ENCODE measurements around the gene DBT.
"Not testable (repeated sequence)": the region's sequence is repeated elsewhere in the genome, so short reads cannot be mapped to it uniquely, and the experiment has no call there.

DBT gene

GRCh38 chr1:100234432-100234831, 15.2 kb downstream of the DBT start:
- no peaks in the 10 kb centered on the region for H3K9me3 ChIP-seq (ENCODE audit: control insufficient read depth, insufficient read depth, low read length)
- H3K9ac ChIP-seq (ENCODE audit: low read depth, low read length): no peak overlapping the region
- H3K4me1 ChIP-seq (ENCODE audit: insufficient read depth, low read length): no peaks in the 10 kb centered on the region
- peaks cover 3% of the 10 kb centered on the region; the same call in 1 of the 2 replicates for H3K36me3 ChIP-seq (ENCODE audit: insufficient read depth, low read length)

DNA sequence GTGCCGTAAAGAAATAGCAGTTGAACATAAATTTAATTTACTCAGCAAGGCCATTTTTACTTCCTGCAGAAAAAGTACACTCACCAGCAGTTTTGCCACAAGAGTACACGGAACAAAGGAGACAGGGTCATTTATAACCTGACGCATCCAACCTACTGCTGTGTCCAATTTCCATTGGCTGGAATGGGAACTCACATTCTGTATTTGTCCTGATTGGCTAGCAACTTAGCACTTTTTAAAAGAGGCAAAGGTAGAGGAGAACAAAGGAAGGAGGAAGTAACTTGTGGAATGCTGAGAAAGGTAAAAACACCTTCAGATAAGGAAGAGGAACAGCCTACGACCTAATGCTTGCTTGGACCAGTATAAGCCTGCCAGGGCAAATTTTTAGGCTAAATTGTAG, 16.1 kb downstream of the DBT start:
- not testable (repeated sequence) for H3K36me3 ChIP-seq (ENCODE audit: insufficient read depth, low read length); H3K9ac ChIP-seq (ENCODE audit: low read depth, low read length); H3K9me3 ChIP-seq (ENCODE audit: control insufficient read depth, insufficient read depth, low read length); H3K4me1 ChIP-seq (ENCODE audit: insufficient read depth, low read length)

- Histone ChIP-seq H3K4me1 (ENCODE audit: insufficient read depth, low read length) (no peaks in the 10 kb centered on the region), H3K9ac (ENCODE audit: low read depth, low read length) (no peak overlapping the region), H3K9me3 (ENCODE audit: control insufficient read depth, insufficient read depth, low read length) (no peaks in the 10 kb centered on the region), H3K36me3 (ENCODE audit: insufficient read depth, low read length) (peaks cover 3% of the 10 kb centered on the region; the same call in 1 of the 2 replicates)
Observed at GRCh38 chr1:100232156-100232555, 17.5 kb downstream of the DBT start.

- H3K9ac ChIP-seq (ENCODE audit: low read depth, low read length): no peak overlapping the region
- no peaks in the 10 kb centered on the region for H3K4me1 ChIP-seq (ENCODE audit: insufficient read depth, low read length)
- H3K36me3 ChIP-seq (ENCODE audit: insufficient read depth, low read length): peaks cover 3% of the 10 kb centered on the region; the same call in 1 of the 2 replicates
- no peaks in the 10 kb centered on the region for H3K9me3 ChIP-seq (ENCODE audit: control insufficient read depth, insufficient read depth, low read length)
Observed at GRCh38 chr1:100231721-100232120, 17.9 kb downstream of the DBT start.

DNA sequence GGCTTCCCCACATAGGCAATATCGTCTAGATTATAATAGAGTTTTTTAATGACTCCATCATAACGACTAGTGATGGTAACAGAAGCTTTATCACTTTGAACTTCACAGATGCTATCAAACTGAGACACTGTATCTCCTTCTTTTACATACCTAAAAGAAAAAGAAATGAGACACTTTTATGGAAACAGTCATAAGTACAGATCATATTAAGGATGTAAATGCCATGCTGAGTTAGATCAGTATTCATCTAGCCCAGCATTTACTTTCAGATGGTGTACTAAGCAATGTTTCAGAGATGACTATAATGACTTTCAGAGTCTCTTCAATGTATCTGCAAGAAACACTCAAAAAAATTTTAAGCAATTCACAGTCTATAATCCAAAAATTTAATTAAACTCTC, 18.9 kb downstream of the DBT start:
- Histone ChIP-seq H3K4me1 (ENCODE audit: insufficient read depth, low read length) (no peaks in the 10 kb centered on the region), H3K9ac (ENCODE audit: low read depth, low read length) (no peak overlapping the region), H3K9me3 (ENCODE audit: control insufficient read depth, insufficient read depth, low read length) (no peaks in the 10 kb centered on the region), H3K36me3 (ENCODE audit: insufficient read depth, low read length) (peaks cover 3% of the 10 kb centered on the region; the same call in 1 of the 2 replicates)

- peaks cover 3% of the 10 kb centered on the region; the same call in 1 of the 2 replicates for H3K36me3 ChIP-seq (ENCODE audit: insufficient read depth, low read length)
- no peaks in the 10 kb centered on the region for H3K9me3 ChIP-seq (ENCODE audit: control insufficient read depth, insufficient read depth, low read length)
- no peaks in the 10 kb centered on the region for H3K4me1 ChIP-seq (ENCODE audit: insufficient read depth, low read length)
- no peak overlapping the region; the same call in 1 of the 2 replicates for H3K9ac ChIP-seq (ENCODE audit: low read depth, low read length)
Observed at GRCh38 chr1:100229681-100230443, 19.8 kb downstream of the DBT start.

GRCh38 chr1:100222428-100222827, 27.2 kb downstream of the DBT start:
- no peak overlapping the region for H3K9ac ChIP-seq (ENCODE audit: low read depth, low read length)
- H3K36me3 ChIP-seq (ENCODE audit: insufficient read depth, low read length): no peaks in the 10 kb centered on the region; the same call in 1 of the 2 replicates
- no peaks in the 10 kb centered on the region for H3K4me1 ChIP-seq (ENCODE audit: insufficient read depth, low read length)
- H3K9me3 ChIP-seq (ENCODE audit: control insufficient read depth, insufficient read depth, low read length): no peaks in the 10 kb centered on the region

DNA sequence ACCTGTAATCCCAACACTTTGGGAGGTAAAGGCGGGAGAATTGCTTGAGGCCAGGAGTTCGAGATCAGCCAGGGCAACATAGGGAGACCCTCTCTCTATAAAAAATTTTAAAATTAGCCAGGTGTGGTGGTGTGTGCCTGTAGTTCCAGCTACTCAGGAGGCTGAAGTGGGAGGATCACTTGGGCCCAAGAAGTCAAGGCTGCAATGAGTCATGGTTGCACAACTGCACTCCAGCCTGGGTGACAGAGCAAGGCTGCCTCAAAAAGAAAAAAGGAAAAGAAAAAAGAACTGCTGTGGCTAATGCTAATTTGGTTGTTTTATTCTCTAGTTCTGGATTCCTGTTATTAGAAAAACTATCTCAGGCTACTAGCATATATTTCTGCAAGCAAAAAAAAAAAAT, 29.8 kb downstream of the DBT start:
- no peaks in the 10 kb centered on the region for H3K36me3 ChIP-seq (ENCODE audit: insufficient read depth, low read length)
- H3K9ac ChIP-seq (ENCODE audit: low read depth, low read length): no peak overlapping the region
- H3K9me3 ChIP-seq (ENCODE audit: control insufficient read depth, insufficient read depth, low read length): no peaks in the 10 kb centered on the region
- H3K4me1 ChIP-seq (ENCODE audit: insufficient read depth, low read length): no peaks in the 10 kb centered on the region

GRCh38 chr1:100219457-100219856, 30.2 kb downstream of the DBT start:
- no peaks in the 10 kb centered on the region for H3K36me3 ChIP-seq (ENCODE audit: insufficient read depth, low read length)
- H3K4me1 ChIP-seq (ENCODE audit: insufficient read depth, low read length): no peaks in the 10 kb centered on the region
- H3K9me3 ChIP-seq (ENCODE audit: control insufficient read depth, insufficient read depth, low read length): no peaks in the 10 kb centered on the region
- H3K9ac ChIP-seq (ENCODE audit: low read depth, low read length): no peak overlapping the region

- H3K9me3 ChIP-seq (ENCODE audit: control insufficient read depth, insufficient read depth, low read length): no peaks in the 10 kb centered on the region
- H3K4me1 ChIP-seq (ENCODE audit: insufficient read depth, low read length): no peaks in the 10 kb centered on the region
- no peak overlapping the region for H3K9ac ChIP-seq (ENCODE audit: low read depth, low read length)
- H3K36me3 ChIP-seq (ENCODE audit: insufficient read depth, low read length): no peaks in the 10 kb centered on the region
Observed at GRCh38 chr1:100217834-100218233, 31.8 kb downstream of the DBT start.

- no peaks in the 10 kb centered on the region for H3K4me1 ChIP-seq (ENCODE audit: insufficient read depth, low read length)
- H3K9ac ChIP-seq (ENCODE audit: low read depth, low read length): no peak overlapping the region
- H3K36me3 ChIP-seq (ENCODE audit: insufficient read depth, low read length): no peaks in the 10 kb centered on the region; the same call in 1 of the 2 replicates
- no peaks in the 10 kb centered on the region for H3K9me3 ChIP-seq (ENCODE audit: control insufficient read depth, insufficient read depth, low read length)
Observed at GRCh38 chr1:100215101-100215500, 34.5 kb downstream of the DBT start.

DNA sequence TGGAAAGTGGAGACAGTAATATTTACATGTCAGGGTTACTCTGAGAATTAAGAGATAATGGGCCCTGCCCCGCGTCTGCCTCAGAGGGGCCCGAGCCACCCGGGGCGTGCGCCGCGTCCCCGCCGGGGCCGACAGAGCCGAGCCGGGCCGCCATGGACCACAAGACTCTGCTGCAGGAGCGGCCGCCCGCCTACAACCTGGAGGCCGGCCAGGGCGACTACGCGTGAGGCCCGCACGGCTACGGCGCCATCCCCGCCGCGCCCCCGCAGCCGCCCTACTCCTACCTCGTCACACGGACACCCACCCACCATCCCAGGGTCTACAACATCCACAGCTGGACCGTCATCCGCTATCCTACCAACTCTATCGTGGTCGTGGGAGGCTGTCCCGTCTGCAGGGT, 36.5 kb downstream of the DBT start:
- H3K4me1 ChIP-seq (ENCODE audit: insufficient read depth, low read length): no peaks in the 10 kb centered on the region
- H3K36me3 ChIP-seq (ENCODE audit: insufficient read depth, low read length): no peaks in the 10 kb centered on the region; the same call in 1 of the 2 replicates
- no peaks in the 10 kb centered on the region for H3K9me3 ChIP-seq (ENCODE audit: control insufficient read depth, insufficient read depth, low read length)
- no peak overlapping the region for H3K9ac ChIP-seq (ENCODE audit: low read depth, low read length)

DNA sequence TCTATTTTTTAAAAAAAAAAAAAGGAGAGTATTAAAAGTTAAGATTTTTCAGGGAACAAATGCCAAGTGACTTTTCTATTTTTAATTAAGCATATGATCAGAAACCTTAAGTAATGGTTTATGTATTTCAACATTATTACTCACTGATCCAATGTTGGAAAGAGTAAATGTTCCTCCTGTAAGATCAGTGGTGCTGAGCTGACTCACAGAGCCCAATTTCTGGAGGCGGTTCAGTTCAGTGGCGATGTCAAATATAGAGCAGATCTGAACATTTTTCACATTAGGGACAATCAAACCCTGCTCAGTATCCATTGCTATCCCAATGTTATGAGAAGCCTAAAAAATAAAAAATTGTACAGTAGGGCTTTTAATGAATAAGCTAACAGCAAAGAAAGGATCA, 43.3 kb downstream of the DBT start:
- H3K9ac ChIP-seq (ENCODE audit: low read depth, low read length): no peak overlapping the region
- H3K36me3 ChIP-seq (ENCODE audit: insufficient read depth, low read length): no peaks in the 10 kb centered on the region; the same call in 1 of the 2 replicates
- H3K4me1 ChIP-seq (ENCODE audit: insufficient read depth, low read length): no peaks in the 10 kb centered on the region
- no peaks in the 10 kb centered on the region for H3K9me3 ChIP-seq (ENCODE audit: control insufficient read depth, insufficient read depth, low read length)

- not testable (repeated sequence) for H3K9me3 ChIP-seq (ENCODE audit: control insufficient read depth, insufficient read depth, low read length); H3K4me1 ChIP-seq (ENCODE audit: insufficient read depth, low read length); H3K36me3 ChIP-seq (ENCODE audit: insufficient read depth, low read length); H3K9ac ChIP-seq (ENCODE audit: low read depth, low read length)
Observed at GRCh38 chr1:100205593-100205992, 44.0 kb downstream of the DBT start.

DNA sequence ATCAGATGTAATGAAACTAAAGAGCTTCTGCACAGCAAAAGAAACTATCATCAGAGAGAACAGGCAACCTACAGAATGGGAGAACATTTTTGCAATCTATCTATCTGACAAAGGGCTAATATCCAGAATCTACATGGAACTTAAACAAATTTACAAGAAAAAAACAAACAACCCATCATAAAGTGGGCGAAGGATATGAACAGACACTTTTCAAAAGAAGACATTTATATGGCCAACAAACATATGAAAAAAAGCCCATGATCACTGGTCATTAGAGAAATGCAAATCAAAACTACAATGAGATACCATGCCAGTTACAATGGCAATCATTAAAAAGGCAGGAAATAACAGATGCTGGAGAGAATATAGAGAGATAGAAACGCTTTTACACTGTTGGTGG, 44.5 kb downstream of the DBT start:
- not testable (repeated sequence) for H3K36me3 ChIP-seq (ENCODE audit: insufficient read depth, low read length); H3K9ac ChIP-seq (ENCODE audit: low read depth, low read length); H3K4me1 ChIP-seq (ENCODE audit: insufficient read depth, low read length)

More for the DNA sequence above, 44.5 kb downstream of the DBT start:
- not testable (repeated sequence) for H3K9me3 ChIP-seq (ENCODE audit: control insufficient read depth, insufficient read depth, low read length)

All from ES-I3 (cell line).